Right lobe of liver (tissue), 4 donors: ENCODE results near the gene VPS52.

ENCODE experiments used
- CTCF ChIP-seq, 4 donors: fragments of 200-600 bp in 3 of 4; fragments of 450-650 bp in 1 of 4; IDR thresholded peaks; one replicate each; pipeline versions ENCODE4 v1.5.1 to v1.8.0; 2016 to 2022; ENCODE audit warnings: antibody characterized with exemption in 4 of 4, mild to moderate bottlenecking in 2 of 4
- POLR2A ChIP-seq: fragments of 450-650 bp; IDR thresholded peaks from one replicate; pipeline ENCODE4 v1.6.1; 2017; ENCODE audit warnings: antibody characterized with exemption, mild to moderate bottlenecking
- donor health status: DM: no; HTN: no; CAD: no.
- donor health status: DM: no; HTN: no; CAD: no.
- donor health status: DM: no; HTN: yes; CAD: no.

- TF ChIP-seq POLR2A (no peak), CTCF (IDR thresholded peaks at IDR 0.05) (no peak)
Measured at GRCh38 chr6:33297406-33297955, 25.8 kb upstream of the VPS52 start.
